ENCODE results near the gene COPS9.

- TF ChIP-seq POLR2A (IDR thresholded peaks at IDR 0.05; ENCODE audit: low read length): no peak
- no peak for TF ChIP-seq GATA1 (IDR thresholded peaks at IDR 0.05; ENCODE audit: low read depth, low read length)
Observed at GRCh38 chr2:240121190-240121589, 14.9 kb downstream of the COPS9 start.

Data from erythroblast (primary cell).